ENCODE data around the gene CST11. TPM values are rescaled to one million over a fixed set of nuclear protein-coding genes. Genes with fewer than 3 reads are reported as not detected.

Gene CST11
- total RNA-seq, 1 donor from 2014 or later = not detected

- no peak overlapping the region for H3K27ac Mint-ChIP-seq (ENCODE audit: unreplicated experiment)
- H3K9me3 Mint-ChIP-seq (ENCODE audit: unreplicated experiment) = no peaks in the 10 kb centered on the region
- TF ChIP-seq CTCF (IDR thresholded peaks at IDR 0.05; ENCODE audit: unreplicated experiment) = no peak
- H3K27me3 Mint-ChIP-seq (ENCODE audit: unreplicated experiment) = no peaks in the 10 kb centered on the region
- no peak overlapping the region for H3K4me3 Mint-ChIP-seq (ENCODE audit: unreplicated experiment)
- DNase-seq (ENCODE audit: low spot score) = no peak
- no peaks in the 10 kb centered on the region for H3K36me3 Mint-ChIP-seq (ENCODE audit: low read depth, unreplicated experiment)
- H3K4me1 Mint-ChIP-seq (ENCODE audit: unreplicated experiment) = no peaks in the 10 kb centered on the region
Measured at GRCh38 chr20:23410916-23411695, 41.6 kb downstream of the CST11 start.

- no peaks in the 10 kb centered on the region for H3K27me3 Mint-ChIP-seq (ENCODE audit: unreplicated experiment)
- no peak overlapping the region for H3K4me3 Mint-ChIP-seq (ENCODE audit: unreplicated experiment)
- H3K36me3 Mint-ChIP-seq (ENCODE audit: low read depth, unreplicated experiment) = no peaks in the 10 kb centered on the region
- TF ChIP-seq CTCF (IDR thresholded peaks at IDR 0.05; ENCODE audit: unreplicated experiment) = no peak
- no peak overlapping the region for H3K27ac Mint-ChIP-seq (ENCODE audit: unreplicated experiment)
- H3K4me1 Mint-ChIP-seq (ENCODE audit: unreplicated experiment) = no peaks in the 10 kb centered on the region
- H3K9me3 Mint-ChIP-seq (ENCODE audit: unreplicated experiment) = no peaks in the 10 kb centered on the region
- DNase-seq (ENCODE audit: low spot score) = no peak
Measured at GRCh38 chr20:23409800-23410199, 42.9 kb downstream of the CST11 start.

- Mint-ChIP-seq H3K9me3 (ENCODE audit: unreplicated experiment) (no peaks in the 10 kb centered on the region), H3K27ac (ENCODE audit: unreplicated experiment) (no peak overlapping the region), H3K4me1 (ENCODE audit: unreplicated experiment) (no peaks in the 10 kb centered on the region), H3K36me3 (ENCODE audit: low read depth, unreplicated experiment) (no peaks in the 10 kb centered on the region), H3K4me3 (ENCODE audit: unreplicated experiment) (no peak overlapping the region), H3K27me3 (ENCODE audit: unreplicated experiment) (no peaks in the 10 kb centered on the region)
- DNase-seq (ENCODE audit: low spot score) = no peak
- TF ChIP-seq CTCF (IDR thresholded peaks at IDR 0.05; ENCODE audit: unreplicated experiment) = no peak
Measured at GRCh38 chr20:23408957-23409356, 43.7 kb downstream of the CST11 start.

- Mint-ChIP-seq H3K27me3 (ENCODE audit: unreplicated experiment) (no peaks in the 10 kb centered on the region), H3K27ac (ENCODE audit: unreplicated experiment) (no peak overlapping the region), H3K4me1 (ENCODE audit: unreplicated experiment) (no peaks in the 10 kb centered on the region), H3K4me3 (ENCODE audit: unreplicated experiment) (no peak overlapping the region), H3K36me3 (ENCODE audit: low read depth, unreplicated experiment) (no peaks in the 10 kb centered on the region), H3K9me3 (ENCODE audit: unreplicated experiment) (no peaks in the 10 kb centered on the region)
- no peak for TF ChIP-seq CTCF (IDR thresholded peaks at IDR 0.05; ENCODE audit: unreplicated experiment)
- no peak for DNase-seq (ENCODE audit: low spot score)
Measured at GRCh38 chr20:23407781-23408464, 44.8 kb downstream of the CST11 start.

GRCh38 chr20:23406880-23407279 lies 45.8 kb downstream of the CST11 start:
- Mint-ChIP-seq H3K4me1 (ENCODE audit: unreplicated experiment) (no peaks in the 10 kb centered on the region), H3K27ac (ENCODE audit: unreplicated experiment) (no peak overlapping the region), H3K4me3 (ENCODE audit: unreplicated experiment) (no peak overlapping the region), H3K36me3 (ENCODE audit: low read depth, unreplicated experiment) (no peaks in the 10 kb centered on the region), H3K27me3 (ENCODE audit: unreplicated experiment) (no peaks in the 10 kb centered on the region), H3K9me3 (ENCODE audit: unreplicated experiment) (no peaks in the 10 kb centered on the region)
- no peak for DNase-seq (ENCODE audit: low spot score)
- TF ChIP-seq CTCF (IDR thresholded peaks at IDR 0.05; ENCODE audit: unreplicated experiment) = no peak

Measured in endothelial cell (in vitro differentiated cells).